Gastroesophageal sphincter (tissue), 4 donors: ENCODE measurements around the gene PARD3. TPM values are rescaled to one million over a fixed set of nuclear protein-coding genes. Genes with fewer than 3 reads are reported as not detected.
"Not testable (repeated sequence)": the region's sequence is repeated elsewhere in the genome, so short reads cannot be mapped to it uniquely, and the experiment has no call there.

Experiments used
- ATAC-seq: fragments of 150-250 bp; one replicate; pipeline ENCODE4 v1.9.1; 2016; ENCODE audit warnings: mild to moderate bottlenecking, moderate library complexity
- H3K27ac ChIP-seq, 4 donors: fragments of 200-600 bp; sonication (generic) in 3 of 4; 1 replicate in 3 of 4; 2 replicates in 1 of 4; pipeline ENCODE4 v1.5.1; 2016 to 2019
- H3K27me3 ChIP-seq: fragments of 200-600 bp; sonication (generic); one replicate; pipeline ENCODE4 v1.5.1; 2019
- H3K36me3 ChIP-seq, 2 donors: fragments of 200-600 bp; sonication (generic); one replicate each; pipeline ENCODE4 v1.5.1; 2019; ENCODE audit warnings: control low read depth in 1 of 2
- H3K4me1 ChIP-seq, 3 donors: fragments of 200-600 bp; sonication (generic); 1 replicate in 2 of 3; 2 replicates in 1 of 3; pipeline ENCODE4 v1.5.1; 2016 to 2019; ENCODE audit warnings: control low read depth in 2 of 3
- H3K4me3 ChIP-seq, 2 donors: fragments of 200-600 bp; sonication (generic); one replicate each; pipeline ENCODE4 v1.5.1; 2019; ENCODE audit warnings: mild to moderate bottlenecking in 1 of 2, moderate library complexity in 1 of 2
- H3K9me3 ChIP-seq, 3 donors: fragments of 200-600 bp; sonication (generic); one replicate each; pipeline ENCODE4 v1.5.1; 2017 to 2019; ENCODE audit warnings: control low read depth in 2 of 3
- CTCF ChIP-seq, 4 experiments: fragments of 200-600 bp in 2 of 4; fragments of 450-650 bp in 2 of 4; sonication (generic) in 1 of 4; IDR thresholded peaks; one replicate each; pipeline ENCODE4 v1.5.1; 2017 to 2019; ENCODE audit warnings: antibody characterized with exemption in 4 of 4, mild to moderate bottlenecking in 2 of 4, moderate library complexity in 2 of 4
- EP300 ChIP-seq: sonication (generic); formaldehyde crosslinking; IDR thresholded peaks from one replicate; pipeline ENCODE4 v1.6.1; 2017; ENCODE audit warnings: antibody characterized with exemption, mild to moderate bottlenecking
- POLR2A ChIP-seq, 2 donors: fragments of 450-650 bp; IDR thresholded peaks; one replicate each; pipeline ENCODE4 v1.6.1; 2017; ENCODE audit warnings: antibody characterized with exemption in 2 of 2, mild to moderate bottlenecking in 2 of 2, moderate library complexity in 1 of 2
- POLR2AphosphoS5 ChIP-seq: sonication (generic); formaldehyde crosslinking; IDR thresholded peaks from one replicate; pipeline ENCODE4 v1.6.1; 2017; ENCODE audit warnings: antibody characterized with exemption
- WGBS, 2 donors: methylation state at CpG; one replicate each; pipeline ENCODE4 v1.1.5; 2018; ENCODE audit warnings: low coverage in 1 of 2; 5-methylcytosine and 5-hydroxymethylcytosine counted together
- total RNA-seq, 4 donors: library from RNA; depleted of rRNA; stranded (reverse); fragments of >200 nt; gene quantifications; one replicate each; pipeline ENCODE4 v1.1.0, GENCODE V29; 2016

PARD3 gene
- total RNA-seq, 4 donors from 2014 or later: 101 to 127 (median 115) TPM

DNA sequence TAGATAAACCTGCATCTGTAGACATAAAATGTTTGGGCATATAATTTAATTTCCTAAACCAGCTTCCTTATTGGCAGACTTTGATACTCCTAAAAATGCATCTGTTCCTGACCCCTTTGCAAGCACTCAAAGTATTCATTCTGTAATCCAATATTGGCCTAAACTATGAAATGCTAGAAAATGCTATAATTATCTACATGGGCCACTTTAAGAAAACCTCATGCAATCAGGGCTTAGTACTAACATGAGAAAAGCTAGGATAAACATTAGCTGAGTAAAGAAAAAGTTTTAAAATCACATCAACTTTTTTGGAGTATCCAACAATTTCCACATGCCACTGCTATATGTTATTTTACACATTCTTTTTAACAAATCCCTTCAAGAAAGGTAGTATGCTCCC lies 57.2 kb downstream of the PARD3 start:
- no peaks in the 10 kb centered on the region for H3K36me3 ChIP-seq
- TF ChIP-seq POLR2AphosphoS5 (no peak), CTCF (IDR thresholded peaks at IDR 0.05) (no peak), POLR2A (IDR thresholded peaks at IDR 0.05) (no peak), EP300 (no peak)
- H3K4me1 ChIP-seq: peaks cover 13 to 90% (median 16%) of the 10 kb centered on the region in 3 donors
- ATAC-seq: no peak
- H3K27ac ChIP-seq: peak overlapping the region in 2 of 4 donors; percentile 16 to 49
- no peaks in the 10 kb centered on the region for H3K9me3 ChIP-seq
- H3K27me3 ChIP-seq: no peaks in the 10 kb centered on the region
- no peak overlapping the region for H3K4me3 ChIP-seq

- not testable (repeated sequence) for H3K9me3 ChIP-seq, H3K36me3 ChIP-seq, H3K4me3 ChIP-seq, H3K27me3 ChIP-seq, ATAC-seq
- Histone ChIP-seq H3K4me1 (peaks cover 14 to 90% (median 16%) of the 10 kb centered on the region in 3 donors), H3K27ac (peak overlapping the region in 1 of 4 donors; percentile 33)
- 88 to 100% methylated on average over 1 to 3 of the region's 4 CpGs for WGBS, 2 donors
These were observed 57.9 kb downstream of the PARD3 start for GRCh38 chr10:34757181-34757580.

DNA sequence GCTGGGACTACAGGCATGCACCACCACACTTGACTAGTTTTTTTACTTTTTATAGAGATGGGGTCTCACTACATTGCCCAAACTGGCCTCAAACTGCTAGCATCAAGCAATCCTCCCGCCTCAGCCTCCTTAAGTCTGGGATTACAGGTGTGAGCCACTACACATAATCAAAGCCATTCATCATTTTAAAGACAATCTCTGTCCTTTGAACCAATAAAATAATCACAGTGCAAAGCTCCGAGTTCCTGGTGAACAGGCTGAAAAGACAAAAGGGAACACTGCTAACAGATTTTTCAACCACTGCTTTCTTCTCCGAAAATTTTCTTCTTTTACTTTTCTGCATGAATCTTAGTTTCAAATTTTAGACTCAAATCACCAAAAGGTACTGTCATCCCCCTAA lies 58.5 kb downstream of the PARD3 start:
- WGBS, 2 donors: 81 to 95% methylated on average over 3 of the region's 3 CpGs
- ATAC-seq: no peak
- no peak overlapping the region for H3K4me3 ChIP-seq
- no peaks in the 10 kb centered on the region for H3K27me3 ChIP-seq
- H3K27ac ChIP-seq: no peak overlapping the region
- TF ChIP-seq EP300 (no peak), CTCF (IDR thresholded peaks at IDR 0.05) (no peak)
- no peaks in the 10 kb centered on the region for H3K9me3 ChIP-seq
- H3K36me3 ChIP-seq: no peaks in the 10 kb centered on the region
- H3K4me1 ChIP-seq: peaks cover 14 to 84% (median 16%) of the 10 kb centered on the region in 3 donors

- TF ChIP-seq EP300 (no peak), CTCF (IDR thresholded peaks at IDR 0.05) (no peak), POLR2AphosphoS5 (no peak), POLR2A (IDR thresholded peaks at IDR 0.05) (no peak)
- peaks cover 12 to 62% (median 13%) of the 10 kb centered on the region in 3 donors for H3K4me1 ChIP-seq
- H3K27ac ChIP-seq: peak overlapping the region in 1 of 4 donors; percentile 61
- no peaks in the 10 kb centered on the region for H3K9me3 ChIP-seq
- H3K36me3 ChIP-seq: no peaks in the 10 kb centered on the region
- ATAC-seq: no peak
- H3K27me3 ChIP-seq: no peaks in the 10 kb centered on the region
- WGBS, 2 donors: 68 to 76% methylated on average over 3 of the region's 5 CpGs
- no peak overlapping the region for H3K4me3 ChIP-seq
These were observed 61.9 kb downstream of the PARD3 start for GRCh38 chr10:34753014-34753757.

GRCh38 chr10:34751272-34751671 lies 63.8 kb downstream of the PARD3 start:
- Histone ChIP-seq H3K27ac (no peak overlapping the region), H3K36me3 (no peaks in the 10 kb centered on the region), H3K9me3 (no peaks in the 10 kb centered on the region), H3K27me3 (no peaks in the 10 kb centered on the region), H3K4me3 (no peak overlapping the region), H3K4me1 (peaks cover 9 to 57% (median 9%) of the 10 kb centered on the region in 3 donors)
- 53 to 76% methylated on average over 2 of the region's 2 CpGs for WGBS, 2 donors
- TF ChIP-seq POLR2A (IDR thresholded peaks at IDR 0.05): no peak
- TF ChIP-seq EP300: no peak
- no peak for TF ChIP-seq POLR2AphosphoS5
- TF ChIP-seq CTCF (IDR thresholded peaks at IDR 0.05): no peak
- no peak for ATAC-seq

DNA sequence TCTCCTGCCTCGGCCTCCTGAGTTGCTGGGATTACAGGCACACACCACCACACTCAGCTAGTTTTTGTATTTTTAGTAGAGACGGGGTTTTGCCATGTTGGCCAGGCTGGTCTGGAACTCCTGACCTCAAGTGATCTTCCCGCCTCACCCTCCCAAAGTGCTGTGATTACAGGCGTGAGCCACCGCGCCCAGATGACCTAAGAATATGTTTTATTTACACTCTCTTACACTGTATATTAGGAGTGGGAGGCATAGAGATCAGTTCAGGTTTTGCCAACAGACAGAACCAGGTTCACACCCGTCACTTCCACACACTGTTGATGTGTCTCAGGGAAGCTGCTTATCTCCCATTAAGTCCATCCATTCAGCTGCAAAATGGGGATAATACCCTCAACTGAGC lies 64.3 kb downstream of the PARD3 start:
- ATAC-seq, H3K36me3 ChIP-seq, H3K4me3 ChIP-seq, H3K27me3 ChIP-seq, H3K27ac ChIP-seq, H3K9me3 ChIP-seq: not testable (repeated sequence)
- WGBS, 2 donors: 77 to 100% methylated on average over 4 of the region's 7 CpGs
- peaks cover 9 to 61% (median 9%) of the 10 kb centered on the region in 3 donors for H3K4me1 ChIP-seq
